ENCODE results near the gene HLA-DOB. TPM values are rescaled to one million over a fixed set of nuclear protein-coding genes. Genes with fewer than 3 reads are reported as not detected.

Gene HLA-DOB
- total and polyA plus RNA-seq, 10 of the 15 experiments (the other 5 are each of a cell fraction or from before 2014, with no cell fraction given), result 27.4 to 79.1 (median 37.0) TPM

GRCh38 chr6:32843979-32844838, 27.4 kb upstream of the HLA-DOB start, which contains the start of gene PSMB8 (continued):
- TF ChIP-seq ETV6 (conservative IDR thresholded peaks at IDR 0.05 in 1 of 2, IDR thresholded peaks at IDR 0.05 in 1 of 2; ENCODE audit: borderline replicate concordance in 1 of 2, low read depth in 1 of 2) (peak in 1 of 2 experiments; percentile 89; a peak in 2 of 4 replicates), NRF1 (conservative IDR thresholded peaks at IDR 0.05; ENCODE audit: low read depth, low read length) (no peak), GABPA (IDR thresholded peaks at IDR 0.05; ENCODE audit: low read depth) (no peak), TCF3 (IDR thresholded peaks at IDR 0.05; ENCODE audit: borderline replicate concordance, insufficient read depth, low read depth, low read length) (peak; percentile 65; the same call in 1 of the 2 replicates), MTA3 (IDR thresholded peaks at IDR 0.05; ENCODE audit: borderline replicate concordance, low read length) (no peak), ZBED1 (IDR thresholded peaks at IDR 0.05; ENCODE audit: borderline replicate concordance) (peak; percentile 95), EZH2 (IDR thresholded peaks at IDR 0.05; ENCODE audit: borderline replicate concordance, control insufficient read depth, low read depth, low read length) (no peak), ZBTB33 (IDR thresholded peaks at IDR 0.05) (no peak), IRF5 (IDR thresholded peaks at IDR 0.05; ENCODE audit: borderline replicate concordance) (no peak; the same call in 1 of the 2 replicates)

Data from GM12878 (cell line).